ENCODE results near the gene SLC22A2.
"Not testable (repeated sequence)": the region's sequence is repeated elsewhere in the genome, so short reads cannot be mapped to it uniquely, and the experiment has no call there.

The SLC22A2 gene

GRCh38 chr6:160258346-160259142, at the start of gene SLC22A2:
Gene SLC22A2, minus strand, starts transcription at chr6:160258821. Its CDS starts 64 bp downstream, at chr6:160258757.
- no peak for FAIRE-seq

GRCh38 chr6:160305926-160306713, 47.5 kb upstream of the SLC22A2 start:
- no peak for FAIRE-seq

- FAIRE-seq, result no peak
Observed at GRCh38 chr6:160303806-160304205, 45.2 kb upstream of the SLC22A2 start.

- FAIRE-seq, result not testable (repeated sequence)
Observed at GRCh38 chr6:160302431-160303082, 43.9 kb upstream of the SLC22A2 start.

GRCh38 chr6:160301339-160301738, 42.7 kb upstream of the SLC22A2 start:
- no peak for FAIRE-seq

- no peak for FAIRE-seq
Observed at GRCh38 chr6:160300076-160300695, 41.6 kb upstream of the SLC22A2 start.

GRCh38 chr6:160299559-160299958, 40.9 kb upstream of the SLC22A2 start:
- FAIRE-seq, result no peak

- FAIRE-seq, result no peak
Observed at GRCh38 chr6:160298121-160298520, 39.5 kb upstream of the SLC22A2 start.

GRCh38 chr6:160297310-160297709, 38.7 kb upstream of the SLC22A2 start:
- FAIRE-seq, result no peak

GRCh38 chr6:160293844-160294243, 35.2 kb upstream of the SLC22A2 start:
- no peak for FAIRE-seq

GRCh38 chr6:160285541-160286105, 27.0 kb upstream of the SLC22A2 start:
- FAIRE-seq, result no peak

GRCh38 chr6:160284575-160284974, 26.0 kb upstream of the SLC22A2 start:
- no peak for FAIRE-seq

GRCh38 chr6:160282444-160282843, 23.8 kb upstream of the SLC22A2 start:
- peak; percentile 68 for FAIRE-seq

- no peak for FAIRE-seq
Observed at GRCh38 chr6:160279850-160280249, 21.2 kb upstream of the SLC22A2 start.

- no peak for FAIRE-seq
Observed at GRCh38 chr6:160278786-160279310, 20.2 kb upstream of the SLC22A2 start.

- no peak for FAIRE-seq
Observed at GRCh38 chr6:160278311-160278710, 19.7 kb upstream of the SLC22A2 start.

GRCh38 chr6:160277546-160277945, 18.9 kb upstream of the SLC22A2 start:
- no peak for FAIRE-seq

- no peak for FAIRE-seq
Observed at GRCh38 chr6:160277144-160277543, 18.5 kb upstream of the SLC22A2 start.

- no peak for FAIRE-seq
Observed at GRCh38 chr6:160276126-160276525, 17.5 kb upstream of the SLC22A2 start.

GRCh38 chr6:160275511-160276003, 16.9 kb upstream of the SLC22A2 start:
- FAIRE-seq, result no peak

- no peak for FAIRE-seq
Observed at GRCh38 chr6:160274871-160275510, 16.4 kb upstream of the SLC22A2 start.

- FAIRE-seq, result no peak
Observed at GRCh38 chr6:160273750-160274149, 15.1 kb upstream of the SLC22A2 start.
